Cardiac ventricle fibroblast (primary cell): ENCODE data around the gene F8A2. TPM values are rescaled to one million over a fixed set of nuclear protein-coding genes. Genes with fewer than 3 reads are reported as not detected.

Source experiments
- total RNA-seq: library from RNA; depleted of rRNA; stranded (reverse); fragments of >200 nt; gene quantifications from 2 replicates; pipeline ENCODE4 v1.2.3, GENCODE V29; 2015

F8A2 gene
- total RNA-seq: not detected in 2 replicates

DNA sequence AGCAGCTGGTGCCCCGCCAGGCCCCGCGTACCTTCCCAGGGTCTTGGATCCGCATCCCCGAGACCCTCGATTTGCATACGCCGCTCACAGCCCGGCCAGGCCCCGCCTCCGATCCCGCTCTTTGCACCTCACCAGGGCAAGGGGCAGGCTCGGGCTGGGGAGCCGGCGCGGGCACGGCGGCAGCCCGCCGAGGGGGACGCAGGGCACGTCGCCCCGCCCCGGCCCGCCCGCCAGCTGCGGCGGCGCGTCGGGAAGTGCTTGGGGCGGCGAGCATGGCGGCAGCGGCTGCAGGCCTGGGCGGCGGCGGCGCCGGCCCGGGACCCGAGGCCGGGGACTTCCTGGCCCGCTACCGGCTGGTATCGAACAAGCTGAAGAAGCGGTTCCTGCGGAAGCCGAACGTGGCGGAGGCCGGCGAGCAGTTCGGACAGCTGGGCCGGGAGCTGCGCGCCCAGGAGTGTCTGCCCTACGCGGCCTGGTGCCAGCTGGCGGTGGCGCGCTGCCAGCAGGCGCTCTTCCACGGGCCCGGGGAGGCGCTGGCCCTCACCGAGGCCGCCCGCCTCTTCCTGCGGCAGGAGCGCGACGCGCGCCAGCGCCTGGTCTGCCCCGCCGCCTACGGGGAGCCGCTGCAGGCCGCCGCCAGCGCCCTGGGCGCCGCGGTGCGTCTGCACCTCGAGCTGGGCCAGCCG is at the start of gene F8A2:
F8A2 (plus strand) TSS at position 253 of the 686 bp plus-strand sequence; CDS start at position 273, 20 bp downstream.

DNA sequence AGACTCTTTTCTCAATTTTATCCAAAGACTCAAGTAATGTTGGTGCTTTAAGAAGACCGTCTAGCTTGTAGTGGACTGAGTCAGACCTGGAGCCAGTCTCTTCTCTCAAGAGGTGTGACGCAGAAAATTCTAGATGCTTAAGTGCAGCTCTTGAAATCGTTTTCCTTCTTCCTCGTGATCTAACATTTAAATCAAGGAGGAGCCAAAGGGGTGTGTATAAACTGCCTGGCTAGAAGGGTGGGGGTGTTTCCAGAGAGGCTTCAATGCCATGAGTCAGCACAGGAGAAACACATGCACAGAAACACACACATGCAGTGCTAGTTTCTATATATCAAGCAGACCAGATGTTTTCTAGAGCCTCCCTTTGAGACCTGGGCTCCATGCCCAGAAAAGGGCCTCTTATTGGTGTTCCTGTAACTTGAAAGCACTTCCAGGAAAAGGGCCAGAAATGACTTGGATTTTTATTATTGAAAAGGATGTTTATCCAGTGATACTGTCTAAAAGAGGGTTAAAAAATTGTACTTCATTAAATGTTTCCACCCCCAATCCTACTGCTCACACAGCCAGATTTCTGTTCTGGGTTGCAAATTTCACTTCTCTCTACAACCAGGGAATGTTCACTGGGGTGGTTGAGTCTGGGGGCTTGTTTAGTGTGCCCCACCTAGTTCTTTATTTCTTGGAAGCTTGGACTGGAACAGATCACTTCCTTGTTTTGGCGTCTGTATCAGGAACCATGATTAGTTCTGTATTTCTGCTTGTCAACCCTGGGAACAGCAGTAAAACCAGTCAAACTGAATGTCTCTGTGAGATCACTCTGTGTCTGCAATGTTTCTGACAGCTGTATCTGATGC is 47.2 kb upstream of the F8A2 start, which contains the start of gene CLIC2:
CLIC2 (minus strand) TSS at position 129 of the 851 bp plus-strand sequence. CDS start 187 bp downstream, outside the sequence.

Other genes starting within 250 kb of the F8A2 start
- gene VBP1, start 165.6 kb upstream of the F8A2 start, total RNA-seq: 25.9 and 31.3 TPM in 2 replicates
- 0.05 and 0.06 TPM in 2 replicates for gene RAB39B, start 117.6 kb upstream of the F8A2 start, total RNA-seq
- 2.9 and 5.2 TPM in 2 replicates for gene CLIC2, start 47.5 kb upstream of the F8A2 start, total RNA-seq
- 9.4 TPM in 1 of 2 replicates, not detected in the other for gene F8A3, start 76.5 kb downstream of the F8A2 start, total RNA-seq
- gene SPRY3, start 230.5 kb downstream of the F8A2 start, total RNA-seq: 0.62 and 0.78 TPM in 2 replicates
- gene TMLHE, start 230.9 kb downstream of the F8A2 start, total RNA-seq: 8.3 and 8.9 TPM in 2 replicates